Measurements from ENCODE around the gene GKAP1.

DNA sequence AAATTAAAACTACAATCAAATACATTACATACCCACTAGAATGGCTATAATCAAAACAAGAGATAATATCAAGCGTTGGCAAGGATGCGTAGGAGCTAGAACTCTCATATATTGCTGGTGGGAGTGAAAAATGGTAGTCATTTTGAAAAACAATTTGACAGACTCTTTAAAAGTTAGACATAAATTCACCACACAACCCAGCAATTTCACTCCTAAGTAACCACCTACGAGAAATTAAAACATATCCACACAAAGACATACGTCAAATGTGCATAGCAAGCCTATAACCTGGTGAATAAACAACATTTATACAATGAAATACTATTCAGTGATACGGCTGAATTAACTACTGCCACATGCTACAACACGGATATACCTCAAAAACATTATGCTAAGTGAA is 44.7 kb downstream of the GKAP1 start:
- TF ChIP-seq, protein P1, sequence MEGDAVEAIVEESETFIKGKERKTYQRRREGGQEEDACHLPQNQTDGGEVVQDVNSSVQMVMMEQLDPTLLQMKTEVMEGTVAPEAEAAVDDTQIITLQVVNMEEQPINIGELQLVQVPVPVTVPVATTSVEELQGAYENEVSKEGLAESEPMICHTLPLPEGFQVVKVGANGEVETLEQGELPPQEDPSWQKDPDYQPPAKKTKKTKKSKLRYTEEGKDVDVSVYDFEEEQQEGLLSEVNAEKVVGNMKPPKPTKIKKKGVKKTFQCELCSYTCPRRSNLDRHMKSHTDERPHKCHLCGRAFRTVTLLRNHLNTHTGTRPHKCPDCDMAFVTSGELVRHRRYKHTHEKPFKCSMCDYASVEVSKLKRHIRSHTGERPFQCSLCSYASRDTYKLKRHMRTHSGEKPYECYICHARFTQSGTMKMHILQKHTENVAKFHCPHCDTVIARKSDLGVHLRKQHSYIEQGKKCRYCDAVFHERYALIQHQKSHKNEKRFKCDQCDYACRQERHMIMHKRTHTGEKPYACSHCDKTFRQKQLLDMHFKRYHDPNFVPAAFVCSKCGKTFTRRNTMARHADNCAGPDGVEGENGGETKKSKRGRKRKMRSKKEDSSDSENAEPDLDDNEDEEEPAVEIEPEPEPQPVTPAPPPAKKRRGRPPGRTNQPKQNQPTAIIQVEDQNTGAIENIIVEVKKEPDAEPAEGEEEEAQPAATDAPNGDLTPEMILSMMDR (IDR thresholded peaks at IDR 0.05), result no peak
- TF ChIP-seq, protein P2, sequence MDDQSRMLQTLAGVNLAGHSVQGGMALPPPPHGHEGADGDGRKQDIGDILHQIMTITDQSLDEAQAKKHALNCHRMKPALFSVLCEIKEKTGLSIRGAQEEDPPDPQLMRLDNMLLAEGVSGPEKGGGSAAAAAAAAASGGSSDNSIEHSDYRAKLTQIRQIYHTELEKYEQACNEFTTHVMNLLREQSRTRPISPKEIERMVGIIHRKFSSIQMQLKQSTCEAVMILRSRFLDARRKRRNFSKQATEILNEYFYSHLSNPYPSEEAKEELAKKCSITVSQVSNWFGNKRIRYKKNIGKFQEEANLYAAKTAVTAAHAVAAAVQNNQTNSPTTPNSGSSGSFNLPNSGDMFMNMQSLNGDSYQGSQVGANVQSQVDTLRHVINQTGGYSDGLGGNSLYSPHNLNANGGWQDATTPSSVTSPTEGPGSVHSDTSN (IDR thresholded peaks at IDR 0.05), result no peak
- TF ChIP-seq, protein P3, sequence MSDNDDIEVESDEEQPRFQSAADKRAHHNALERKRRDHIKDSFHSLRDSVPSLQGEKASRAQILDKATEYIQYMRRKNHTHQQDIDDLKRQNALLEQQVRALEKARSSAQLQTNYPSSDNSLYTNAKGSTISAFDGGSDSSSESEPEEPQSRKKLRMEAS (IDR thresholded peaks at IDR 0.05), result no peak
- TF ChIP-seq, protein P4, sequence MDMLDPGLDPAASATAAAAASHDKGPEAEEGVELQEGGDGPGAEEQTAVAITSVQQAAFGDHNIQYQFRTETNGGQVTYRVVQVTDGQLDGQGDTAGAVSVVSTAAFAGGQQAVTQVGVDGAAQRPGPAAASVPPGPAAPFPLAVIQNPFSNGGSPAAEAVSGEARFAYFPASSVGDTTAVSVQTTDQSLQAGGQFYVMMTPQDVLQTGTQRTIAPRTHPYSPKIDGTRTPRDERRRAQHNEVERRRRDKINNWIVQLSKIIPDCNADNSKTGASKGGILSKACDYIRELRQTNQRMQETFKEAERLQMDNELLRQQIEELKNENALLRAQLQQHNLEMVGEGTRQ (IDR thresholded peaks at IDR 0.05), result no peak
- TF ChIP-seq POLR2AphosphoS2 (conservative IDR thresholded peaks at IDR 0.05; ENCODE audit: low read length), result no peak
- no peak for TF ChIP-seq CHD2 (IDR thresholded peaks at IDR 0.05; ENCODE audit: low read length, partially characterized antibody)
- no peak for TF ChIP-seq BHLHE40 (IDR thresholded peaks at IDR 0.05; ENCODE audit: low read depth, low read length)
- TF ChIP-seq, protein P5, sequence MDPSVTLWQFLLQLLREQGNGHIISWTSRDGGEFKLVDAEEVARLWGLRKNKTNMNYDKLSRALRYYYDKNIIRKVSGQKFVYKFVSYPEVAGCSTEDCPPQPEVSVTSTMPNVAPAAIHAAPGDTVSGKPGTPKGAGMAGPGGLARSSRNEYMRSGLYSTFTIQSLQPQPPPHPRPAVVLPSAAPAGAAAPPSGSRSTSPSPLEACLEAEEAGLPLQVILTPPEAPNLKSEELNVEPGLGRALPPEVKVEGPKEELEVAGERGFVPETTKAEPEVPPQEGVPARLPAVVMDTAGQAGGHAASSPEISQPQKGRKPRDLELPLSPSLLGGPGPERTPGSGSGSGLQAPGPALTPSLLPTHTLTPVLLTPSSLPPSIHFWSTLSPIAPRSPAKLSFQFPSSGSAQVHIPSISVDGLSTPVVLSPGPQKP (IDR thresholded peaks at IDR 0.05; ENCODE audit: low read depth, low read length), result no peak
- no peak for TF ChIP-seq NPAS2 (CRISPR knock-in tag; IDR thresholded peaks at IDR 0.05; ENCODE audit: borderline replicate concordance)
- TF ChIP-seq, protein P6, sequence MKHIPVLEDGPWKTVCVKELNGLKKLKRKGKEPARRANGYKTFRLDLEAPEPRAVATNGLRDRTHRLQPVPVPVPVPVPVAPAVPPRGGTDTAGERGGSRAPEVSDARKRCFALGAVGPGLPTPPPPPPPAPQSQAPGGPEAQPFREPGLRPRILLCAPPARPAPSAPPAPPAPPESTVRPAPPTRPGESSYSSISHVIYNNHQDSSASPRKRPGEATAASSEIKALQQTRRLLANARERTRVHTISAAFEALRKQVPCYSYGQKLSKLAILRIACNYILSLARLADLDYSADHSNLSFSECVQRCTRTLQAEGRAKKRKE (CRISPR knock-in tag; IDR thresholded peaks at IDR 0.05; ENCODE audit: low read depth), result no peak
- no peak for TF ChIP-seq RNF2 (IDR thresholded peaks at IDR 0.05; ENCODE audit: borderline replicate concordance, low read depth)
- no peak for TF ChIP-seq POLR2A (IDR thresholded peaks at IDR 0.05; ENCODE audit: low read length)

Data from A549 (cell line).